Measurements from ENCODE around the gene JMJD1C. TPM values are rescaled to one million over a fixed set of nuclear protein-coding genes. Genes with fewer than 3 reads are reported as not detected.

Gene JMJD1C
- total and polyA plus RNA-seq, 12 donors: 36.0 to 124 (median 57.2) TPM

GRCh38 chr10:63205421-63205820 is 260.4 kb downstream of the JMJD1C start:
- intact Hi-C loops (cut with DNase I): loop anchor here in 1 of 2 donors (10.0 kb wide), 1 partner anchor 419 kb away; no protein-coding TSS in a partner anchor
- TF ChIP-seq CTCF (IDR thresholded peaks at IDR 0.05) (no peak), POLR2A (IDR thresholded peaks at IDR 0.05) (no peak)
- no peak overlapping the region for H3K27ac ChIP-seq

GRCh38 chr10:63204667-63205391 is 260.9 kb downstream of the JMJD1C start:
- WGBS, 4 donors: 77 to 82% (median 81%) methylated on average over 4 of the region's 4 CpGs
- H3K4me1 ChIP-seq (replicated peaks in 1 of 2): peaks cover 18 to 46% of the 10 kb centered on the region in 2 donors
- intact Hi-C loops (cut with DNase I): loop anchor here in 1 of 2 donors (10.0 kb wide), 1 partner anchor 420 kb away; no protein-coding TSS in a partner anchor
- H3K9me3 ChIP-seq (replicated peaks in 1 of 3): no peaks in the 10 kb centered on the region
- TF ChIP-seq POLR2A (IDR thresholded peaks at IDR 0.05): no peak
- no peak for TF ChIP-seq CTCF (IDR thresholded peaks at IDR 0.05)
- H3K4me3 ChIP-seq: no peak overlapping the region
- no peak overlapping the region for H3K27ac ChIP-seq
- no peaks in the 10 kb centered on the region for H3K27me3 ChIP-seq
- no peak for DNase-seq
- H3K36me3 ChIP-seq (replicated peaks in 1 of 2): no peaks in the 10 kb centered on the region

More at GRCh38 chr10:63205421-63205820, 260.4 kb downstream of the JMJD1C start:
- Histone ChIP-seq H3K27me3 (no peaks in the 10 kb centered on the region), H3K4me1 (replicated peaks in 1 of 2) (peaks cover 18 to 52% of the 10 kb centered on the region in 2 donors), H3K36me3 (replicated peaks in 1 of 2) (no peaks in the 10 kb centered on the region), H3K4me3 (no peak overlapping the region), H3K9me3 (replicated peaks in 1 of 3) (no peaks in the 10 kb centered on the region)
- DNase-seq: no peak
- 91 to 98% (median 92%) methylated on average over 4 of the region's 4 CpGs for WGBS, 4 donors

GRCh38 chr10:63201118-63201517 is 264.7 kb downstream of the JMJD1C start:
- Histone ChIP-seq H3K4me3 (no peak overlapping the region), H3K27ac (no peak overlapping the region), H3K36me3 (replicated peaks in 1 of 2) (peaks cover 0 to 5% of the 10 kb centered on the region in 2 donors), H3K27me3 (no peaks in the 10 kb centered on the region), H3K9me3 (replicated peaks in 1 of 3) (no peaks in the 10 kb centered on the region), H3K4me1 (replicated peaks in 1 of 2) (peaks cover 0 to 10% of the 10 kb centered on the region in 2 donors)
- TF ChIP-seq CTCF (IDR thresholded peaks at IDR 0.05) (no peak), POLR2A (IDR thresholded peaks at IDR 0.05) (no peak)
- intact Hi-C loops (cut with DNase I): loop anchor here in 1 of 2 donors (10.0 kb wide), 1 partner anchor 424 kb away; no protein-coding TSS in a partner anchor
- no peak for DNase-seq
- 0 to 1% (median 0%) methylated on average over 1 of the region's 1 CpG for WGBS, 4 donors

GRCh38 chr10:63200431-63200830 is 265.3 kb downstream of the JMJD1C start:
- intact Hi-C loops (cut with DNase I): loop anchor here in 1 of 2 donors (10.0 kb wide), 1 partner anchor 424 kb away; no protein-coding TSS in a partner anchor
- Histone ChIP-seq H3K4me1 (replicated peaks in 1 of 2) (peaks cover 0 to 5% of the 10 kb centered on the region in 2 donors), H3K9me3 (replicated peaks in 1 of 3) (no peaks in the 10 kb centered on the region), H3K27me3 (no peaks in the 10 kb centered on the region), H3K36me3 (replicated peaks in 1 of 2) (peaks cover 0 to 5% of the 10 kb centered on the region in 2 donors), H3K27ac (no peak overlapping the region), H3K4me3 (no peak overlapping the region)
- 68 to 72% (median 71%) methylated on average over 6 of the region's 6 CpGs for WGBS, 4 donors
- TF ChIP-seq CTCF (IDR thresholded peaks at IDR 0.05) (no peak), POLR2A (IDR thresholded peaks at IDR 0.05) (no peak)
- no peak for DNase-seq

Data from adrenal gland (tissue), 12 donors.